RKO (cell line): ENCODE results near the gene NDC1.

Experiments used
- DNase-seq: peaks from one replicate; pipeline ENCODE4 v3.0.0-alpha.2; 2016; ENCODE audit warnings: low spot score

The NDC1 gene

GRCh38 chr1:53731779-53732305 lies 106.3 kb downstream of the NDC1 start:
- no peak for DNase-seq

- no peak for DNase-seq
Observed at GRCh38 chr1:53731043-53731600, 107.0 kb downstream of the NDC1 start.

GRCh38 chr1:53730224-53730865 lies 107.8 kb downstream of the NDC1 start:
- no peak for DNase-seq

GRCh38 chr1:53729456-53730223 lies 108.5 kb downstream of the NDC1 start:
- DNase-seq, result no peak

GRCh38 chr1:53728702-53729455 lies 109.2 kb downstream of the NDC1 start:
- no peak for DNase-seq

- DNase-seq, result no peak
Observed at GRCh38 chr1:53728196-53728595, 109.9 kb downstream of the NDC1 start.

GRCh38 chr1:53727461-53728092 lies 110.5 kb downstream of the NDC1 start:
- DNase-seq, result no peak

- no peak for DNase-seq
Observed at GRCh38 chr1:53726009-53726600, 112.0 kb downstream of the NDC1 start.

GRCh38 chr1:53725238-53725689 lies 112.8 kb downstream of the NDC1 start:
- no peak for DNase-seq

GRCh38 chr1:53722025-53722424 lies 116.1 kb downstream of the NDC1 start:
- DNase-seq, result no peak

- DNase-seq, result no peak
Observed at GRCh38 chr1:53721088-53721487, 117.0 kb downstream of the NDC1 start.

- no peak for DNase-seq
Observed at GRCh38 chr1:53719469-53719868, 118.6 kb downstream of the NDC1 start.

GRCh38 chr1:53718443-53718842 lies 119.7 kb downstream of the NDC1 start:
- no peak for DNase-seq

- no peak for DNase-seq
Observed at GRCh38 chr1:53717025-53717804, 120.9 kb downstream of the NDC1 start.

GRCh38 chr1:53716150-53716549 lies 121.9 kb downstream of the NDC1 start:
- DNase-seq, result no peak

- DNase-seq, result no peak
Observed at GRCh38 chr1:53715478-53715877, 122.6 kb downstream of the NDC1 start.
